ENCODE results near the gene VSIG2.

VSIG2 gene

DNA sequence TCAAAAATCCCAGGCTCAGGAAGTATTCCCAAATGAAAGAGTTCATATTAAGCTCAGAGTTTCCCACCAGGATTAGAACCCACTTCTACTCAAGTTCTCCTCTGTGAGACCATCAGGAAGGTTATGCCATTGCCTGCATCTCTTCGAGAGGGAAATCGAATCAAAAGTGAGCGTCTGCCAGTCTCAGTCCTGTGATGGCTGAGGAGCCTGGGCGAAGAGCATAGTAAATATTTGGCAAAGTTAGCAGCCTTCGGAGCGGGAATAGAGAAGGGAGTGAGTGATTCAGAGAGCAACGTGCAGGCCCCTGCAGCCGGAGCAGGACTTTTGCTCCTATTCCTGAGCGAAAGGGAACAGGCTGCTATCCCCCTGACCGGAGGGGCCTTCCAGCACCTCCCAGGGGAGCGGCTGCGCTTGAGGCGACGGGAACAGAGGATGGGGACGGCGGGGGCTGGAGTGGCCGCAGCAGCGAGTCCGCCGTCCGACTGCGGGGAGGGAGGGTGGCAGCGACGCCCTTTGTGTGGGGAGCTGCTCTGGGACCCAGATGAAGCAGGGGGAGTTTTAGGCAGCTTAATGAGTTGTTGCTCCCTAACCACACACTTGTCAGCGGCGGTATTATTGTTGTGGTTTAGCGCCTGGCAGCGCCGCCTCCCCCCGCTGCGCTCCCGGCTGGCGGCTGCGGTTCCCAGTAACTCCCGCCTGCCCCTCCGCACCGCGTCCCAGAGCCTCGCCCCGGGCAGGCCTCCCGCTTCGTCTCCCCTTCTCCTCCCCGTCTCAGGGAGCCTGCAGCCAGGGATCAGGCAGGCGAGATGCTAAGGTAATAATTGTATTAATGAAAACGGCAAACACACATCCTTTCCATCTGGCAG is 34.0 kb downstream of the VSIG2 start:
- no peak for DNase-seq

DNA sequence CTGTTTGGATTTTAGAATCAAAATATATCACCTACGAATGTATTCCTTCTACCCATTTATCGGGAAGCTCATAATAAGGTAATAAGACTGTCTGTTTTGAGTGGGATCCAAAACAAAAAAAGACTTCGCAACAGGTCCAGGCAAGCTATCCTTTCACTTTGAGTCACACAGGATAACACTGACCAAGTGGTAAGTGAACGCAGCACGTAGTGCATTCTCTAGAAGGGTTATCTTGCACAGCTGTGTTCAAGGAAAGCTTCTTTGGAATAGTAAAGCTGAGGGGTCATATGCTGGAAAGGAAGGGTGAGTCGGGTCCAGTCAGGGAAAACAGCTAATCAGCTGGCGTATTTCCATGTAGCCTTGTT is 34.7 kb downstream of the VSIG2 start:
- no peak for DNase-seq

DNA sequence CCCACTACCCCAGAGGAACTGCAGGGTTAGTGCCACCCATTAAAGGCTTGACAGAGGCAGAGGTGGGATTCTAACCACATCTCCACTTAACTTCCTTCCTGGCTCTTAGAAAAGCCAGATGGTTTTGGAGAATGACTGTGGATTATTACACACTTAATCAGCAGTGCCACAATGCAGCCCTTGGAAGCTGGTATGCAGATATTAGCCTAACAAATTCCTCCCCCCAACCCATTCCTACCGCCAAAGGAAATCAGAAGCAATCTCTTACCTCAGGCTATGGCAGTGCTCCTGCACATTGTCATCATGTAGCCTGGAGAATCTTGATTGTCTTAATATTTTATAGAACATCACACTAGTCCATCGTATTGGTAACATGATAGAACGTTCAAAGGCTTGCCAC is 35.5 kb downstream of the VSIG2 start:
- DNase-seq: no peak

DNA sequence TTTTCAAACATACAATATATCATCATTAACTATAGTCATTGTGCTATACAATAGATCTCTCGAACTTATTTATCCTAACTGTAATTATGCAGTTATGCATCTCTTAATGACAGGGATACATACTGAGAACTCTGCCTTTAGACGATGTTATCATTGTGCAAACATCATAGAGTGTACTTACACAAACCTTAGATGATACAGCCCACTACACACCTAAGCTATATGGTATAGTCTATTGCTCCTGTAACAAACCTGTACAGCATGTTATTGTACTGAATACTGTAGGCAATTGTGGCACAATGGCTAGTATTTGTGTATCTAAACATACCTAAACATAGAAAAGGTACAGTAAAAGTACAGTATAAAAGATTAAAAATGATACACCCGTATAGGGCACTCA is 39.7 kb downstream of the VSIG2 start:
- DNase-seq: no peak

DNA sequence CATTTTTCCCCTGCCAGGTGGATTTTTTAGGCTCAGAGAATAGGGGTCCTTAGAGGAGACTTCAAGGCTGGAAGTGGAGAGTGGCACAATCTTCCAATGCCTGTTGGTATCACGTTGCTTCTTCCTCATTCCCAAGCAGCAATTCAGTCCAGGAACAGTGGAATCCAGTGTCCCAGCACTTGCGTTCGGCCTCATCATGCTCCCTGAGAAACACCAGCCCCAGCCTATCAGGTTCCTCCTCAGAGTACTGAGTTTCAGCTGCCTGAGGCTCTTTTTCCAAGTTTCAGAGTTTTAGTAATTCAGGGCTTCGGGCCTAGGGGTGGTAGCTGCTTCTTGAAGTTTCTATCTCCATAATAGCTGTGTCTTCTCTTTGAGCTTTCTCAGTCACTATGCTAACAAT is 44.2 kb downstream of the VSIG2 start:
- DNase-seq: no peak

DNA sequence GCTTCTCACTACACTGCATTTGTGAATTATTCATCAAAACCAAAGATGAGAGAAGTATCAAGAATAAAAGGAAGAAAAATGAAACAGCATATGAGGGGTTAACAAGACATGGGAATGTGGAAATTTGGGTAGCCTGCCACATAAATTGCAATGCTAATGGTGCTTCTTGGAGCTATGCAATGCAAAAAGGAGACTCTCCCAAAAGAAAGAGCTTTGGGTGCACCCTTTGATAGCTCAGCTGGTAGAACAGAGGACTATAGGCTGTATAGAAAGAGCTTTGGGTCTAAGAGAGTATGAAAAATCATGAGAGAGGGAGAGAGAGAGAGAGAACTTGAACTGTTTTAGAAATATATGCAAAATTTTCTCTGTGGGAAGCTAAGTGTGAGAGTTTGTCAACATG is 52.0 kb downstream of the VSIG2 start:
- no peak for DNase-seq

DNA sequence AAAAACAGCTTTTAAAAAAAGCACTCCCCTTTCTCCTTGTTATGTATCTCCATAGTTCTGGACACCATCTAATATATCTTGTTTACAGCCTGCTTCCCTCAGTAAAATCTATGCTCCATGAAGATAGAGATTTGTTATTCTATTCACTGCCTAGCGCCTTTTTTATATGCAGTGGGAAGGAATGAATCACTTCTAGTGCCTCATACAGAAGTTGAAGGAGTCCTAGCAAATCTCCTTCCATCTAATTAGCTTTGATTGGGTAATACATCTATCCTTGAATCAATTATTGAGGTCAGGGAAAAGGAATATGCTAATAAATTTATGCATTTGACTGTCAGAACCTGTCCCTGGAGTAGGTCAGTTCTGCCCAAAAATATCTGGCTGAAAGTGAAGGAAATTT is 52.5 kb downstream of the VSIG2 start:
- no peak for DNase-seq
